HepG2 (cell line): ENCODE measurements around the gene WIPF2. TPM values are rescaled to one million over a fixed set of nuclear protein-coding genes. Genes with fewer than 3 reads are reported as not detected.

Experiments used
- ATAC-seq: fragments of 200-7000 bp; cut with Tn5 transposase; 3 replicates; pipeline ENCODE4 v1.9.1; 2020; ENCODE audit warnings: mild to moderate bottlenecking, moderate library complexity
- BruUV-seq: library from RNA; stranded (reverse); fragments of 400-500 nt; replicated peaks from 2 replicates; lab custom pipeline; 2021; lab: Mats Ljungman, UMichigan
- CTCF ChIA-PET: fragments of 300-600 bp; formaldehyde crosslinking; extraction: SDS; loops from one replicate; lab custom pipeline; 2021; ENCODE audit warnings: low total read pairs, inconsistent platforms, low intra/inter-chr PET ratio; lab: Yijun Ruan, JAX
- POLR2A ChIA-PET: fragments of 350-600 bp; sonication (Branson Sonifier 250); formaldehyde crosslinking; loops from one replicate; lab custom pipeline; 2020; ENCODE audit warnings: antibody characterized with exemption, inconsistent platforms; lab: Yijun Ruan, JAX
- DNase-seq: peaks from one replicate; pipeline ENCODE4 v3.0.0-alpha.2; 2015; ENCODE audit warnings: low spot score
- FAIRE-seq: peaks from 3 replicates; lab custom pipeline; 2011; peaks lifted over from hg19 to GRCh38; lab: Jason Lieb, UNC
- H2AFZ ChIP-seq: one replicate; pipeline ENCODE4 v1.6.1; 2011; ENCODE audit warnings: low read length, inconsistent platforms
- H3K27ac ChIP-seq: fragments of 300-600 bp; 3 replicates; pipeline ENCODE4 v1.8.0; 2011; ENCODE audit warnings: mixed run types, mild to moderate bottlenecking, mixed read lengths, low read length, inconsistent platforms; ENCODE audit not compliant: insufficient read depth; ENCODE audit errors: extremely low read length
- H3K27me3 ChIP-seq, 2 experiments: fragments of 200-600 bp in 1 of 2; 2 replicates in 1 of 2; 3 replicates in 1 of 2; pipeline versions ENCODE4 v1.6.0 to v1.8.0; 2011; ENCODE audit warnings: low read length in 2 of 2, mild to moderate bottlenecking in 2 of 2, moderate library complexity in 2 of 2, inconsistent platforms in 1 of 2; ENCODE audit not compliant: insufficient read depth in 2 of 2, control insufficient read depth in 1 of 2
- H3K36me3 ChIP-seq, 2 experiments: fragments of 200-600 bp in 1 of 2; replicated peaks in 1 of 2; 2 replicates in 1 of 2; 3 replicates in 1 of 2; pipeline versions ENCODE4 v1.5.1 to v1.8.0; 2011; ENCODE audit warnings: low read length in 2 of 2, inconsistent platforms in 1 of 2; ENCODE audit not compliant: insufficient read depth in 2 of 2, control insufficient read depth in 1 of 2
- H3K4me1 ChIP-seq: 2 replicates; pipeline ENCODE4 v1.5.1; 2012; ENCODE audit warnings: low read length, inconsistent platforms; ENCODE audit not compliant: insufficient read depth
- H3K4me2 ChIP-seq: 2 replicates; pipeline ENCODE4 v1.6.0; 2011; ENCODE audit warnings: low read depth, low read length, inconsistent platforms
- H3K4me3 ChIP-seq, 3 experiments: fragments of 200-600 bp in 1 of 3; sonication (generic), shearing (Covaris generic) in 1 of 3; replicated peaks in 1 of 3; 2 replicates each; pipeline ENCODE4 v1.5.1; 2011 to 2016; ENCODE audit warnings: low read length in 3 of 3, inconsistent platforms in 2 of 3, low read depth in 2 of 3, mild to moderate bottlenecking in 2 of 3, control low read depth in 1 of 3, mixed read lengths in 1 of 3; ENCODE audit not compliant: insufficient read depth in 1 of 3
- H3K79me2 ChIP-seq: one replicate; pipeline ENCODE4 v1.6.1; 2011; ENCODE audit warnings: low read length, inconsistent platforms; ENCODE audit not compliant: insufficient read depth
- H3K9ac ChIP-seq: 2 replicates; pipeline ENCODE4 v1.6.0; 2011; ENCODE audit warnings: mild to moderate bottlenecking, low read depth, low read length, inconsistent platforms; ENCODE audit not compliant: insufficient read depth
- H3K9me3 ChIP-seq: 2 replicates; pipeline ENCODE4 v1.5.1; 2012; ENCODE audit warnings: mild to moderate bottlenecking, low read length
- H4K20me1 ChIP-seq: 2 replicates; pipeline ENCODE4 v1.6.0; 2011; ENCODE audit warnings: inconsistent platforms, mild to moderate bottlenecking, low read length, moderate library complexity; ENCODE audit not compliant: insufficient read depth
- ATF7-NPFF ChIP-seq: sonication (generic); formaldehyde crosslinking; IDR thresholded peaks from 2 replicates; pipeline ENCODE4 v1.8.1; 2023; ENCODE audit warnings: mild to moderate bottlenecking, low read depth, missing genetic modification reagents, moderate library complexity
- CBX2 ChIP-seq, 2 experiments: fragments of 200-600 bp in 1 of 2; sonication (generic); formaldehyde crosslinking in 1 of 2; IDR thresholded peaks; 2 replicates each; pipeline versions ENCODE4 v1.7.0 to v1.8.1; 2018 to 2022; ENCODE audit warnings: low read depth in 2 of 2, low read length in 1 of 2, mild to moderate bottlenecking in 1 of 2, missing genetic modification reagents in 1 of 2
- CSRNP1 ChIP-seq: sonication (generic); formaldehyde crosslinking; IDR thresholded peaks from 2 replicates; pipeline ENCODE4 v1.8.1; 2023; ENCODE audit warnings: mild to moderate bottlenecking, missing genetic modification reagents
- GPBP1L1 ChIP-seq: sonication (generic); formaldehyde crosslinking; IDR thresholded peaks from 2 replicates; pipeline ENCODE4 v1.5.0; 2020; ENCODE audit warnings: mild to moderate bottlenecking, missing genetic modification reagents
- GTF2F1 ChIP-seq: fragments of 150-350 bp; IDR thresholded peaks from 2 replicates; pipeline ENCODE4 v1.6.1; 2014; ENCODE audit warnings: low read length
- MBD4 ChIP-seq: IDR thresholded peaks from 2 replicates; pipeline ENCODE4 v1.6.1; 2012; ENCODE audit warnings: low read length, inconsistent platforms, borderline replicate concordance
- POLR2G ChIP-seq: fragments of 200-400 bp; formaldehyde crosslinking; IDR thresholded peaks from 2 replicates; pipeline ENCODE4 v1.6.1; 2018; ENCODE audit warnings: mild to moderate bottlenecking, low read depth, low read length, moderate library complexity
- RAD21 ChIP-seq: fragments of 450-650 bp; formaldehyde crosslinking; IDR thresholded peaks from 2 replicates; pipeline ENCODE4 v1.5.0; 2020; ENCODE audit warnings: mild to moderate bottlenecking
- SMC3 ChIP-seq: IDR thresholded peaks from 2 replicates; pipeline ENCODE4 v1.6.1; 2011; ENCODE audit warnings: low read length, improper control_type of control experiment
- SRY ChIP-seq: sonication (generic); formaldehyde crosslinking; IDR thresholded peaks from 2 replicates; pipeline ENCODE4 v1.8.0; 2022; ENCODE audit warnings: mild to moderate bottlenecking, missing genetic modification reagents
- XBP1 ChIP-seq: sonication (generic); formaldehyde crosslinking; IDR thresholded peaks from 2 replicates; pipeline ENCODE4 v1.5.0; 2020; ENCODE audit warnings: missing genetic modification reagents
- ZKSCAN8 ChIP-seq: IDR thresholded peaks from 2 replicates; pipeline ENCODE4 v1.6.1; 2016; ENCODE audit warnings: borderline replicate concordance, missing genetic modification reagents, missing compliant biosample characterization
- ZNF207 ChIP-seq: fragments of 450-650 bp; IDR thresholded peaks from 2 replicates; pipeline ENCODE4 v1.6.1; 2016; ENCODE audit warnings: antibody characterized with exemption, borderline replicate concordance
- ZNF225 ChIP-seq: sonication (generic); formaldehyde crosslinking; IDR thresholded peaks from 2 replicates; pipeline ENCODE4 v1.4.0; 2020; ENCODE audit warnings: mild to moderate bottlenecking, missing genetic modification reagents
- ZNF230 ChIP-seq: sonication (generic); formaldehyde crosslinking; IDR thresholded peaks from 2 replicates; pipeline ENCODE4 v1.4.0; 2020; ENCODE audit warnings: mild to moderate bottlenecking, missing genetic modification reagents
- ZNF362 ChIP-seq: sonication (generic); formaldehyde crosslinking; IDR thresholded peaks from 2 replicates; pipeline ENCODE4 v1.4.0; 2020; ENCODE audit warnings: missing genetic modification reagents, mild to moderate bottlenecking, borderline replicate concordance
- WGBS: methylation state at CpG from one replicate; pipeline ENCODE4 v1.1.6; 2017; ENCODE audit warnings: low lambda C conversion rate; 5-methylcytosine and 5-hydroxymethylcytosine counted together
- in situ Hi-C: cut with HindIII; loops from 2 replicates; pipeline ENCODE4 v1.10.0; 2017; ENCODE audit warnings: low pct_unique_long_range_greater_than_20kb; ENCODE audit not compliant: extremely low pct_ligation_motif_present
- intact Hi-C: fragments of 100-400 bp; cut with micrococcal nuclease; formaldehyde crosslinking; loops from one replicate; pipeline ENCODE4 v1.10.0; 2022; ENCODE audit not compliant: unreplicated experiment
- polyA plus RNA-seq, 8 experiments: library from polyadenylated mRNA; depleted of rRNA in 3 of 8; stranded (reverse) in 7 of 8; unstranded in 1 of 8; fragments of >200 nt; fragmentation: Illumina TruSeq in 4 of 8; extraction: Trizol in 4 of 8; gene quantifications; 2 replicates each; pipeline versions ENCODE4 v1.2.1 to v1.2.3, GENCODE V29; 2011 to 2016; ENCODE audit warnings: low read depth in 4 of 8, missing spikeins in 1 of 8, mixed read lengths in 1 of 8; ENCODE audit not compliant: insufficient read depth in 1 of 8
- total RNA-seq, 5 experiments: library from RNA; depleted of rRNA; stranded (reverse); fragments of >200 nt; fragmentation: Illumina TruSeq; extraction: Trizol; gene quantifications; 2 replicates each; pipeline ENCODE4 v1.2.3, GENCODE V29; 2016; ENCODE audit warnings: low read depth in 1 of 5
- TF ChIP-seq, protein P1 (sequence below): sonication (generic); formaldehyde crosslinking; IDR thresholded peaks from 2 replicates; pipeline ENCODE4 v1.4.0; 2020; ENCODE audit warnings: missing genetic modification reagents
- TF ChIP-seq, protein P2 (sequence below): sonication (generic); formaldehyde crosslinking; IDR thresholded peaks from 2 replicates; pipeline ENCODE4 v1.8.1; 2023; ENCODE audit warnings: mild to moderate bottlenecking, missing genetic modification reagents

The WIPF2 gene
- total and polyA plus RNA-seq, 2 of the 13 experiments (the other 11 are each of a cell fraction or from before 2014, with no cell fraction given), result 7.2 to 10.8 TPM

GRCh38 chr17:40243761-40244160, 24.7 kb downstream of the WIPF2 start:
- FAIRE-seq (no peak), ATAC-seq (no peak), DNase-seq (no peak)
- BruUV-seq, result no TSS peak
- Histone ChIP-seq H3K27me3 (no peaks in the 10 kb centered on the region), H3K9me3 (no peaks in the 10 kb centered on the region), H4K20me1 (no peaks in the 10 kb centered on the region), H3K36me3 (peaks cover 3 to 6% of the 10 kb centered on the region in 2 experiments; a peak in 4 of 5 replicates), H3K4me2 (no peak overlapping the region), H2AFZ (no peak overlapping the region), H3K9ac (no peak overlapping the region), H3K4me3 (no peak overlapping the region), H3K79me2 (peaks cover 64% of the 10 kb centered on the region), H3K4me1 (no peaks in the 10 kb centered on the region), H3K27ac (no peak overlapping the region)
- WGBS, result 99% methylated on average over 3 of the region's 3 CpGs
- CTCF ChIA-PET, result no interaction called here
- in situ Hi-C loops (no loop called here), intact Hi-C loops (no loop called here)
- POLR2A ChIA-PET, result interaction anchor here (1.6 kb wide), 1 partner anchor 25 kb away, joined by 5 read pairs; the partner anchor contains the start of gene WIPF2
- TF ChIP-seq ZNF225 (CRISPR knock-in tag), result no peak
- TF ChIP-seq GTF2F1, result no peak
- TF ChIP-seq CSRNP1 (CRISPR knock-in tag), result no peak
- TF ChIP-seq ZNF230 (CRISPR knock-in tag), result no peak
- TF ChIP-seq CBX2 (IDR thresholded peaks at IDR 0.05; ENCODE audit: low read depth, low read length), result no peak
- no peak for TF ChIP-seq CBX2 (CRISPR knock-in tag; IDR thresholded peaks at IDR 0.05; ENCODE audit: low read depth)
- TF ChIP-seq ATF7-NPFF (CRISPR knock-in tag), result no peak
- TF ChIP-seq ZNF207, result no peak
- TF ChIP-seq, protein P1, sequence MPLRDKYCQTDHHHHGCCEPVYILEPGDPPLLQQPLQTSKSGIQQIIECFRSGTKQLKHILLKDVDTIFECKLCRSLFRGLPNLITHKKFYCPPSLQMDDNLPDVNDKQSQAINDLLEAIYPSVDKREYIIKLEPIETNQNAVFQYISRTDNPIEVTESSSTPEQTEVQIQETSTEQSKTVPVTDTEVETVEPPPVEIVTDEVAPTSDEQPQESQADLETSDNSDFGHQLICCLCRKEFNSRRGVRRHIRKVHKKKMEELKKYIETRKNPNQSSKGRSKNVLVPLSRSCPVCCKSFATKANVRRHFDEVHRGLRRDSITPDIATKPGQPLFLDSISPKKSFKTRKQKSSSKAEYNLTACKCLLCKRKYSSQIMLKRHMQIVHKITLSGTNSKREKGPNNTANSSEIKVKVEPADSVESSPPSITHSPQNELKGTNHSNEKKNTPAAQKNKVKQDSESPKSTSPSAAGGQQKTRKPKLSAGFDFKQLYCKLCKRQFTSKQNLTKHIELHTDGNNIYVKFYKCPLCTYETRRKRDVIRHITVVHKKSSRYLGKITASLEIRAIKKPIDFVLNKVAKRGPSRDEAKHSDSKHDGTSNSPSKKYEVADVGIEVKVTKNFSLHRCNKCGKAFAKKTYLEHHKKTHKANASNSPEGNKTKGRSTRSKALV (CRISPR knock-in tag), result no peak
- no peak for TF ChIP-seq ZNF362
- TF ChIP-seq RAD21 (CRISPR knock-in tag), result no peak
- TF ChIP-seq MBD4, result no peak
- TF ChIP-seq XBP1, result no peak
- TF ChIP-seq GPBP1L1 (CRISPR knock-in tag), result no peak
- no peak for TF ChIP-seq ZKSCAN8 (CRISPR knock-in tag)
- no peak for TF ChIP-seq POLR2G
- TF ChIP-seq SMC3, result no peak
- no peak for TF ChIP-seq SRY (CRISPR knock-in tag)
- TF ChIP-seq, protein P2, sequence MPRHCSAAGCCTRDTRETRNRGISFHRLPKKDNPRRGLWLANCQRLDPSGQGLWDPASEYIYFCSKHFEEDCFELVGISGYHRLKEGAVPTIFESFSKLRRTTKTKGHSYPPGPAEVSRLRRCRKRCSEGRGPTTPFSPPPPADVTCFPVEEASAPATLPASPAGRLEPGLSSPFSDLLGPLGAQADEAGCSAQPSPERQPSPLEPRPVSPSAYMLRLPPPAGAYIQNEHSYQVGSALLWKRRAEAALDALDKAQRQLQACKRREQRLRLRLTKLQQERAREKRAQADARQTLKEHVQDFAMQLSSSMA (CRISPR knock-in tag), result no peak
